Omental fat pad (tissue), 4 donors: ENCODE measurements around the gene TNFRSF8. TPM values are rescaled to one million over a fixed set of nuclear protein-coding genes. Genes with fewer than 3 reads are reported as not detected.
"Not testable (repeated sequence)": the region's sequence is repeated elsewhere in the genome, so short reads cannot be mapped to it uniquely, and the experiment has no call there.

Source experiments
- ATAC-seq: fragments of 150-250 bp; one replicate; pipeline ENCODE4 v1.9.1; 2016; ENCODE audit warnings: mild to moderate bottlenecking, moderate library complexity; ENCODE audit not compliant: low FRiP score
- DNase-seq: peaks from one replicate; pipeline ENCODE4 v3.0.0-alpha.2; 2019; ENCODE audit warnings: low spot score
- total RNA-seq, 4 donors: library from RNA; depleted of rRNA; stranded (reverse); fragments of >200 nt; gene quantifications; one replicate each; pipeline ENCODE4 v1.1.0, GENCODE V29; 2016
- TF ChIP-seq, protein P1 (sequence below), 3 donors: fragments of 450-650 bp; IDR thresholded peaks; one replicate each; pipeline ENCODE4 v1.5.1; 2016 to 2017; ENCODE audit warnings: antibody characterized with exemption in 3 of 3, mild to moderate bottlenecking in 3 of 3, moderate library complexity in 2 of 3

Gene TNFRSF8
- total RNA-seq, 4 donors from 2014 or later = 2.9 to 31.9 (median 5.1) TPM

DNA sequence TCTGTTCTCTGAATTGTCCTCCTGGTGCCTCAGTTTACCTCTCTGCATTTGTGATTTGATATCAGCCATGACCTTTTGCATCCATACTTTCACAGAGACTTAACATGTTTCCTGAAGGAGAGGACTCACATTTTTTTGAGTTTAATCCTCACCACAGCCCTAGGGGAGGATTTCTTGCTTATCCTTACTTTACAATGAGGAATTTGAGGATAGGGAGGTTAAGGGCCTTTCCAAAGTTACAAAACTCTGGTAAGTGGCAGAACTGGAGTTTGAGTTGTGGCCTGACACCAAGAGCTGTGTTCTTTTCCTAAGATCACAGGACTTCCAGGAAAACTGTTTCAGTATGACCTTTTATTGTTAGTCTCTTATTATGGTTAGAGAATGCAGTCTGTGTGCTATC lies 34.2 kb downstream of the TNFRSF8 start:
- TF ChIP-seq, protein P1, sequence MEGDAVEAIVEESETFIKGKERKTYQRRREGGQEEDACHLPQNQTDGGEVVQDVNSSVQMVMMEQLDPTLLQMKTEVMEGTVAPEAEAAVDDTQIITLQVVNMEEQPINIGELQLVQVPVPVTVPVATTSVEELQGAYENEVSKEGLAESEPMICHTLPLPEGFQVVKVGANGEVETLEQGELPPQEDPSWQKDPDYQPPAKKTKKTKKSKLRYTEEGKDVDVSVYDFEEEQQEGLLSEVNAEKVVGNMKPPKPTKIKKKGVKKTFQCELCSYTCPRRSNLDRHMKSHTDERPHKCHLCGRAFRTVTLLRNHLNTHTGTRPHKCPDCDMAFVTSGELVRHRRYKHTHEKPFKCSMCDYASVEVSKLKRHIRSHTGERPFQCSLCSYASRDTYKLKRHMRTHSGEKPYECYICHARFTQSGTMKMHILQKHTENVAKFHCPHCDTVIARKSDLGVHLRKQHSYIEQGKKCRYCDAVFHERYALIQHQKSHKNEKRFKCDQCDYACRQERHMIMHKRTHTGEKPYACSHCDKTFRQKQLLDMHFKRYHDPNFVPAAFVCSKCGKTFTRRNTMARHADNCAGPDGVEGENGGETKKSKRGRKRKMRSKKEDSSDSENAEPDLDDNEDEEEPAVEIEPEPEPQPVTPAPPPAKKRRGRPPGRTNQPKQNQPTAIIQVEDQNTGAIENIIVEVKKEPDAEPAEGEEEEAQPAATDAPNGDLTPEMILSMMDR (IDR thresholded peaks at IDR 0.05) = no peak
- no peak for ATAC-seq
- DNase-seq = no peak

GRCh38 chr1:12098786-12099185 lies 35.7 kb downstream of the TNFRSF8 start:
- TF ChIP-seq, protein P1 (IDR thresholded peaks at IDR 0.05) = no peak

GRCh38 chr1:12099610-12100009 lies 36.5 kb downstream of the TNFRSF8 start:
- ATAC-seq (no peak), DNase-seq (no peak)
- TF ChIP-seq, protein P1 (IDR thresholded peaks at IDR 0.05) = no peak

More at GRCh38 chr1:12098786-12099185, 35.7 kb downstream of the TNFRSF8 start:
- no peak for DNase-seq
- no peak for ATAC-seq

- ATAC-seq (no peak), DNase-seq (no peak)
- TF ChIP-seq, protein P1 (IDR thresholded peaks at IDR 0.05) = no peak
Observed at GRCh38 chr1:12100071-12100470, 37.0 kb downstream of the TNFRSF8 start.

DNA sequence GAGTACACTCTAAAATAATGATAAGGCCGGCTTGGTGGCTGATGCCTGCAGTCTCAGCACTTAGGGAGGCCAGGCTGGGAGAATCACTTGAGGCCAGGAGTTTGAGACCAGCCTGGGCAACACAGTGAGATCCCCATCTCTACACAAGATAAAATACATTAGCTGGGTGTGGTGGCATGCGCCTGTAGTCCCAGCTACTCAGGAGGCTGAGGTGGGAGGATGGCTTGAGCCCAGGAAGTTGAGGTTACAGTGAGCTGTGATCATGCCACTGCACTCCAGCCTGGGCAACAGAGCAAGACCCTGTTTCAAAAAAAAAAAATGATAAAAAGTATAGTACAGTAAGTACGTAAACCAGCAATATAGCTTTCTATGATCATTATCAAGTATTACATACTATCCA lies 38.0 kb downstream of the TNFRSF8 start:
- not testable (repeated sequence) for DNase-seq, ATAC-seq

DNA sequence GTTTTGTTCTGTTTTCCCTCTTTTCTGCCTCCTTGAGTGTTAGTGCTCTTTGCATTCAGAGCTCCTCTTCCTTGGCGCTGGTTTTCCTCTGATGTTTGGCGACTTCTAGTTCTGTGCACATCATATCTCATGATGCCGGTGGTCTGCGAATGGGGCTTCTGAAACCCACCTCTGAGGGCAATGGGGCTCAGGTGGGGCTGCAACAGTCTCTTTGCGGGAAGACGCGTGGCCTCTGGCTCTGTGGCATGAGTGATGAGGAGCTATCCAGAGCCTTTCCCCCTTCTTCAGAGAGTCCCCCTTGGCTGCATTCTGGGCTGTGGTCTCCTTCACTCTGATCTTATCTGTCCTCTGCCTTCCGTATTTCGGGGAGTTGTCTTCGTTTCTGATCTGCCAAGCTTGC lies 39.0 kb downstream of the TNFRSF8 start:
- DNase-seq (no peak), ATAC-seq (no peak)
- TF ChIP-seq, protein P1 (IDR thresholded peaks at IDR 0.05) = no peak

- ATAC-seq = no peak
- no peak for DNase-seq
- TF ChIP-seq, protein P1 (IDR thresholded peaks at IDR 0.05) = no peak
Observed at GRCh38 chr1:12104417-12104816, 41.3 kb downstream of the TNFRSF8 start.

- no peak for DNase-seq
- TF ChIP-seq, protein P1 (IDR thresholded peaks at IDR 0.05) = no peak
- ATAC-seq = no peak
Observed at GRCh38 chr1:12106153-12106552, 43.0 kb downstream of the TNFRSF8 start.

- not testable (repeated sequence) for DNase-seq, ATAC-seq
Observed at GRCh38 chr1:12106861-12107260, 43.8 kb downstream of the TNFRSF8 start.
